NT2/D1 (cell line): Measurements from ENCODE around the gene NDUFAF7.

Source experiments
- DNase-seq: peaks from one replicate; pipeline ENCODE4 v3.0.0-alpha.2; 2011; ENCODE audit warnings: low read depth, low spot score
- H3K27me3 ChIP-seq: 2 replicates; pipeline ENCODE4 v1.6.0; 2011; ENCODE audit warnings: mild to moderate bottlenecking; ENCODE audit not compliant: insufficient read length, insufficient read depth
- H3K36me3 ChIP-seq: 2 replicates; pipeline ENCODE4 v1.6.1; 2011; ENCODE audit warnings: mild to moderate bottlenecking, low read length, mixed read lengths; ENCODE audit not compliant: insufficient read depth, insufficient read length
- H3K4me1 ChIP-seq: 2 replicates; pipeline ENCODE4 v1.5.1; 2011; ENCODE audit not compliant: insufficient read depth, insufficient read length
- H3K4me3 ChIP-seq: 2 replicates; pipeline ENCODE4 v1.5.1; 2011; ENCODE audit warnings: low read depth; ENCODE audit not compliant: insufficient read length
- H3K9ac ChIP-seq: 2 replicates; pipeline ENCODE4 v1.6.0; 2011; ENCODE audit warnings: low read depth; ENCODE audit not compliant: insufficient read length
- H3K9me3 ChIP-seq: 2 replicates; pipeline ENCODE4 v1.5.1; 2011; ENCODE audit warnings: mild to moderate bottlenecking, low read length; ENCODE audit not compliant: insufficient read depth
- SUZ12 ChIP-seq: IDR thresholded peaks from 2 replicates; pipeline ENCODE4 v1.6.1; 2011; ENCODE audit not compliant: insufficient read length, insufficient read depth; ENCODE audit errors: extremely low read depth
- YY1 ChIP-seq: IDR thresholded peaks from 2 replicates; pipeline ENCODE4 v1.6.1; 2011; ENCODE audit not compliant: insufficient read length, insufficient read depth
- ZNF274 ChIP-seq: IDR thresholded peaks from 2 replicates; pipeline ENCODE4 v1.6.1; 2011; ENCODE audit warnings: mild to moderate bottlenecking, low read depth, low read length

The NDUFAF7 gene

GRCh38 chr2:37263839-37264238 is 32.4 kb downstream of the NDUFAF7 start:
- no peak for DNase-seq
- Histone ChIP-seq H3K36me3 (peaks cover 33% of the 10 kb centered on the region), H3K27me3 (no peaks in the 10 kb centered on the region), H3K9me3 (no peaks in the 10 kb centered on the region), H3K9ac (no peak overlapping the region), H3K4me1 (no peaks in the 10 kb centered on the region), H3K4me3 (no peak overlapping the region)
- TF ChIP-seq YY1 (no peak), SUZ12 (no peak), ZNF274 (no peak)

GRCh38 chr2:37267685-37268084 is 36.2 kb downstream of the NDUFAF7 start:
- no peak for TF ChIP-seq SUZ12
- Histone ChIP-seq H3K36me3 (peaks cover 37% of the 10 kb centered on the region), H3K9ac (no peak overlapping the region), H3K4me1 (no peaks in the 10 kb centered on the region), H3K4me3 (no peak overlapping the region), H3K9me3 (no peaks in the 10 kb centered on the region), H3K27me3 (no peaks in the 10 kb centered on the region)
- DNase-seq = no peak

GRCh38 chr2:37268111-37268510 is 36.7 kb downstream of the NDUFAF7 start:
- no peak for TF ChIP-seq SUZ12
- no peak for TF ChIP-seq ZNF274
- TF ChIP-seq YY1 = no peak
- peaks cover 37% of the 10 kb centered on the region for H3K36me3 ChIP-seq
- H3K4me1 ChIP-seq = no peaks in the 10 kb centered on the region

GRCh38 chr2:37271376-37272067 is 40.1 kb downstream of the NDUFAF7 start:
- no peak overlapping the region for H3K9ac ChIP-seq
- TF ChIP-seq YY1 (no peak), ZNF274 (no peak), SUZ12 (no peak)
- H3K4me3 ChIP-seq = no peak overlapping the region
- peak; percentile 11 for DNase-seq
- H3K4me1 ChIP-seq = no peaks in the 10 kb centered on the region
- no peaks in the 10 kb centered on the region for H3K9me3 ChIP-seq
- H3K27me3 ChIP-seq = no peaks in the 10 kb centered on the region
- peaks cover 51% of the 10 kb centered on the region for H3K36me3 ChIP-seq

More at GRCh38 chr2:37268111-37268510, 36.7 kb downstream of the NDUFAF7 start:
- no peaks in the 10 kb centered on the region for H3K9me3 ChIP-seq
- no peak overlapping the region for H3K9ac ChIP-seq
- no peaks in the 10 kb centered on the region for H3K27me3 ChIP-seq
- no peak overlapping the region for H3K4me3 ChIP-seq
- DNase-seq = no peak

GRCh38 chr2:37274359-37274965 is 43.0 kb downstream of the NDUFAF7 start:
- Histone ChIP-seq H3K4me3 (no peak overlapping the region), H3K27me3 (no peaks in the 10 kb centered on the region), H3K9me3 (no peaks in the 10 kb centered on the region), H3K36me3 (peaks cover 51% of the 10 kb centered on the region), H3K9ac (no peak overlapping the region), H3K4me1 (no peaks in the 10 kb centered on the region)
- TF ChIP-seq YY1 = no peak
- TF ChIP-seq ZNF274 = no peak
- no peak for TF ChIP-seq SUZ12
- DNase-seq = no peak

- DNase-seq = no peak
- Histone ChIP-seq H3K9ac (no peak overlapping the region), H3K9me3 (no peaks in the 10 kb centered on the region), H3K36me3 (peaks cover 48% of the 10 kb centered on the region), H3K27me3 (no peaks in the 10 kb centered on the region), H3K4me3 (no peak overlapping the region), H3K4me1 (no peaks in the 10 kb centered on the region)
- TF ChIP-seq SUZ12 = no peak
These were observed 44.8 kb downstream of the NDUFAF7 start for GRCh38 chr2:37276291-37276690.

GRCh38 chr2:37281916-37282315 is 50.5 kb downstream of the NDUFAF7 start:
- no peaks in the 10 kb centered on the region for H3K4me1 ChIP-seq
- no peaks in the 10 kb centered on the region for H3K27me3 ChIP-seq
- TF ChIP-seq YY1 (no peak), SUZ12 (no peak)
- H3K9ac ChIP-seq = no peak overlapping the region
- no peaks in the 10 kb centered on the region for H3K9me3 ChIP-seq
- DNase-seq = no peak
- no peak overlapping the region for H3K4me3 ChIP-seq
- peaks cover 51% of the 10 kb centered on the region for H3K36me3 ChIP-seq
